K562 (cell line): ENCODE measurements around the gene UIMC1.

Experiments used
- KLF10 ChIP-seq: fragments of 250-450 bp; sonication (Bioruptor Pico); IDR thresholded peaks from 2 replicates; pipeline ENCODE4 v1.6.1; 2021; ENCODE audit warnings: matching md5 sums
- TEAD1 ChIP-seq, 2 experiments: fragments of 450-650 bp in 1 of 2; sonication (generic) in 1 of 2; formaldehyde crosslinking; IDR thresholded peaks; 2 replicates each; pipeline versions ENCODE4 v1.4.0 to v1.8.0; 2020 to 2022; ENCODE audit warnings: mild to moderate bottlenecking in 2 of 2, missing genetic modification reagents in 1 of 2
- U2AF1 ChIP-seq: fragments of 200-400 bp; formaldehyde crosslinking; optimal IDR thresholded peaks from 2 replicates; pipeline ENCODE3; 2017; ENCODE audit warnings: mild to moderate bottlenecking, low read depth, low read length, moderate library complexity
- ZKSCAN8 ChIP-seq: fragments of 200-800 bp; sonication (Bioruptor generic); IDR thresholded peaks from 2 replicates; pipeline ENCODE4 v1.6.1; 2016; ENCODE audit warnings: missing genetic modification characterization, missing compliant biosample characterization

DNA sequence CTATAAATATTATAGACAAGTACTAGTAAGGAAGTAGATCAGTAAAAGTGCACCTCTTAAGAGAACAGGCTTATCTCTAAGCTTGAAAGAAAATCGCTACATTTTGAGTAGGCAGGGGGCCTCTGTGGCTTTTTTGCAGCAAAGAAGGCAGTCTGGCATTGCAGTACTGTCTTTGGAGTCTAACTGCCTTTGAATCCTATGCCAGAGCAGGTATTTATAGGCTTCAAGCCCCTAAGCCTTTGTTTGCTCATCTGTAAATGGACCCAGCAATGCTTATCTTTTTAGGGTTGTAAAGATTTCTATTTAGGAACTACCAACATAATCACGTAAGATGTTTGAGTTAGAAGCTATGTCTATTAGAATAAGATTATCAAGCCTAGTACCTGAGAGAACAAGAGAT lies 83.8 kb downstream of the UIMC1 start:
- TF ChIP-seq TEAD1 (CRISPR knock-in tag; IDR thresholded peaks at IDR 0.05) (no peak), KLF10 (CRISPR knock-in tag) (no peak), ZKSCAN8 (CRISPR knock-in tag) (no peak), U2AF1 (no peak)
